ENCODE results near the gene DNMT1.

Gene DNMT1

GRCh38 chr19:10091895-10092641, 102.7 kb downstream of the DNMT1 start:
- Histone ChIP-seq H3K9me2 (replicated peaks; ENCODE audit: insufficient read depth, low read length) (no peaks in the 10 kb centered on the region), H3K4me2 (ENCODE audit: low read depth, low read length) (no peak overlapping the region), H3K9me3 (replicated peaks; ENCODE audit: insufficient read depth, low read length) (no peaks in the 10 kb centered on the region), H3K79me2 (ENCODE audit: low read length) (0 out of 2 replicates have a peak, but pooled peaks cover 3% of the 10 kb centered on the region), H3K36me3 (replicated peaks; ENCODE audit: insufficient read depth, low read length) (no peaks in the 10 kb centered on the region), H3K4me3 (ENCODE audit: low read length) (no peak overlapping the region), H3K27me3 (replicated peaks; ENCODE audit: insufficient read depth, low read length) (no peaks in the 10 kb centered on the region), H4K20me1 (ENCODE audit: insufficient read depth, low read length) (no peaks in the 10 kb centered on the region), H3K4me1 (ENCODE audit: low read length) (peaks cover 11% of the 10 kb centered on the region), H3K9ac (ENCODE audit: low read length) (no peak overlapping the region), H2AFZ (ENCODE audit: low read length) (no peak overlapping the region), H3F3A (ENCODE audit: insufficient read depth, low read length) (peaks cover 4% of the 10 kb centered on the region; the same call in 1 of the 2 replicates), H3K27ac (ENCODE audit: low read length) (no peak overlapping the region)
- TF ChIP-seq EZH2phosphoT487 (IDR thresholded peaks at IDR 0.05; ENCODE audit: low read length) (no peak), EZH2 (optimal IDR thresholded peaks at IDR 0.05; ENCODE audit: low read depth, low read length) (no peak)
- TF ChIP-seq, protein P1, sequence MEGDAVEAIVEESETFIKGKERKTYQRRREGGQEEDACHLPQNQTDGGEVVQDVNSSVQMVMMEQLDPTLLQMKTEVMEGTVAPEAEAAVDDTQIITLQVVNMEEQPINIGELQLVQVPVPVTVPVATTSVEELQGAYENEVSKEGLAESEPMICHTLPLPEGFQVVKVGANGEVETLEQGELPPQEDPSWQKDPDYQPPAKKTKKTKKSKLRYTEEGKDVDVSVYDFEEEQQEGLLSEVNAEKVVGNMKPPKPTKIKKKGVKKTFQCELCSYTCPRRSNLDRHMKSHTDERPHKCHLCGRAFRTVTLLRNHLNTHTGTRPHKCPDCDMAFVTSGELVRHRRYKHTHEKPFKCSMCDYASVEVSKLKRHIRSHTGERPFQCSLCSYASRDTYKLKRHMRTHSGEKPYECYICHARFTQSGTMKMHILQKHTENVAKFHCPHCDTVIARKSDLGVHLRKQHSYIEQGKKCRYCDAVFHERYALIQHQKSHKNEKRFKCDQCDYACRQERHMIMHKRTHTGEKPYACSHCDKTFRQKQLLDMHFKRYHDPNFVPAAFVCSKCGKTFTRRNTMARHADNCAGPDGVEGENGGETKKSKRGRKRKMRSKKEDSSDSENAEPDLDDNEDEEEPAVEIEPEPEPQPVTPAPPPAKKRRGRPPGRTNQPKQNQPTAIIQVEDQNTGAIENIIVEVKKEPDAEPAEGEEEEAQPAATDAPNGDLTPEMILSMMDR (IDR thresholded peaks at IDR 0.05; ENCODE audit: low read length): no peak
- DNase-seq: no peak

GRCh38 chr19:10091370-10091687, 103.4 kb downstream of the DNMT1 start:
- Histone ChIP-seq H3K9ac (ENCODE audit: low read length) (no peak overlapping the region), H3K27me3 (replicated peaks; ENCODE audit: insufficient read depth, low read length) (no peaks in the 10 kb centered on the region), H3K4me1 (ENCODE audit: low read length) (peaks cover 10% of the 10 kb centered on the region), H3K4me3 (ENCODE audit: low read length) (no peak overlapping the region), H4K20me1 (ENCODE audit: insufficient read depth, low read length) (no peaks in the 10 kb centered on the region), H3F3A (ENCODE audit: insufficient read depth, low read length) (peaks cover 4% of the 10 kb centered on the region; the same call in 1 of the 2 replicates), H3K9me2 (replicated peaks; ENCODE audit: insufficient read depth, low read length) (no peaks in the 10 kb centered on the region), H3K36me3 (replicated peaks; ENCODE audit: insufficient read depth, low read length) (no peaks in the 10 kb centered on the region), H3K27ac (ENCODE audit: low read length) (no peak overlapping the region), H2AFZ (ENCODE audit: low read length) (no peak overlapping the region), H3K4me2 (ENCODE audit: low read depth, low read length) (no peak overlapping the region), H3K79me2 (ENCODE audit: low read length) (peaks cover 11% of the 10 kb centered on the region; the same call in 1 of the 2 replicates), H3K9me3 (replicated peaks; ENCODE audit: insufficient read depth, low read length) (no peaks in the 10 kb centered on the region)
- TF ChIP-seq EZH2 (optimal IDR thresholded peaks at IDR 0.05; ENCODE audit: low read depth, low read length): no peak
- no peak for DNase-seq

DNA sequence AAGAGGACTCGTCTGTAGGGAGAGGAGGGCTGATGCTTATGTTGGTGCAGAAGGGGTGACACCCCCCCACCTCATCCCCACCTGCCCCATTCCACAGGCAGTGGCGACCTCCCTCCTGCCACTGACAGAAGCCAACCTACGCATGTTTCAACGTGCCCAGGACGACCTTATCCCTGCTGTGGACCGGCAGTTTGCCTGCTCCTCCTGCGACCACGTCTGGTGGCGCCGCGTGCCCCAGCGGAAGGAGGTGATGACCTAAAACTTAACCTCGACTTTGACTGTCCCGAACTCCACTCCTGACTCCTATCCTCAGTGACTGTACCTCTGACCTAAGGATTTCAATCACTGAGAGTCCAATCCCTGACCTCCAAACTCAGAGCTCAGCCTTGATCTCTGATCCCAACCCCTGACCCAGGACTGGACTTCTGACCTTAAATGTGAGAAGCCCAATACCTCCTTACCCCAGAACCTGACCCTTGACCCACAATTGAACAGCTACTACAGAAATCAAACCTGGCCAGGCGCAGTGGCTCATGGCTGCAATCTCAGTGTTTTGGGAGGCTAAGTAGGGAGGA, 104.9 kb downstream of the DNMT1 start:
- Histone ChIP-seq H3K4me2 (ENCODE audit: low read depth, low read length) (no peak overlapping the region), H2AFZ (ENCODE audit: low read length) (no peak overlapping the region), H3K9me2 (replicated peaks; ENCODE audit: insufficient read depth, low read length) (no peaks in the 10 kb centered on the region), H3K36me3 (replicated peaks; ENCODE audit: insufficient read depth, low read length) (no peaks in the 10 kb centered on the region), H3K4me3 (ENCODE audit: low read length) (no peak overlapping the region), H3K9me3 (replicated peaks; ENCODE audit: insufficient read depth, low read length) (no peaks in the 10 kb centered on the region), H3K4me1 (ENCODE audit: low read length) (0 out of 2 replicates have a peak, but pooled peaks cover 4% of the 10 kb centered on the region), H3K79me2 (ENCODE audit: low read length) (peaks cover 12% of the 10 kb centered on the region; the same call in 1 of the 2 replicates), H4K20me1 (ENCODE audit: insufficient read depth, low read length) (no peaks in the 10 kb centered on the region), H3K9ac (ENCODE audit: low read length) (no peak overlapping the region), H3K27ac (ENCODE audit: low read length) (no peak overlapping the region), H3K27me3 (replicated peaks; ENCODE audit: insufficient read depth, low read length) (no peaks in the 10 kb centered on the region), H3F3A (ENCODE audit: insufficient read depth, low read length) (peaks cover 5% of the 10 kb centered on the region; the same call in 1 of the 2 replicates)
- no peak for DNase-seq
- no peak for TF ChIP-seq EZH2 (optimal IDR thresholded peaks at IDR 0.05; ENCODE audit: low read depth, low read length)
- TF ChIP-seq EZH2phosphoT487 (IDR thresholded peaks at IDR 0.05; ENCODE audit: low read length): no peak
- TF ChIP-seq, protein P1 (IDR thresholded peaks at IDR 0.05; ENCODE audit: low read length): no peak

All from MM.1S (cell line).